B cell (primary cell): Measurements from ENCODE around the gene PACSIN1. TPM values are rescaled to one million over a fixed set of nuclear protein-coding genes. Genes with fewer than 3 reads are reported as not detected.

Experiments used
- ATAC-seq: fragments of 200-7000 bp; cut with Tn5 transposase; one replicate; pipeline ENCODE4 v1.10.0; 2021; ENCODE audit warnings: low read depth, mild to moderate bottlenecking, moderate number of reproducible peaks, moderate library complexity
- CTCF ChIA-PET: fragments of 350-600 bp; sonication (Branson Sonifier 250); formaldehyde crosslinking; loops from one replicate; lab custom pipeline; 2021; ENCODE audit warnings: antibody characterized with exemption, inconsistent platforms; lab: Charles Lee
- POLR2A ChIA-PET: fragments of 350-600 bp; sonication (Branson Sonifier 250); formaldehyde crosslinking; loops from one replicate; lab custom pipeline; 2021; ENCODE audit warnings: antibody characterized with exemption; lab: Charles Lee
- DNase-seq: peaks from one replicate; pipeline ENCODE4 v3.0.0; 2013
- H2AFZ ChIP-seq: 2 replicates; pipeline ENCODE4 v1.6.1; 2012; ENCODE audit warnings: mild to moderate bottlenecking, low read depth, low read length; ENCODE audit not compliant: insufficient read depth, poor library complexity, severe bottlenecking
- H3K27ac ChIP-seq, 2 donors: 1 replicate in 1 of 2; 2 replicates in 1 of 2; pipeline ENCODE4 v1.5.1; 2012 to 2013; ENCODE audit warnings: low read length in 2 of 2, mild to moderate bottlenecking in 2 of 2, moderate library complexity in 1 of 2
- H3K27me3 ChIP-seq, 4 experiments: fragments of 200-600 bp in 1 of 4; sonication (generic) in 1 of 4; replicated peaks in 1 of 4; 1 replicate in 2 of 4; 2 replicates in 2 of 4; pipeline versions ENCODE4 v1.6.1 to v1.7.0; 2013 to 2016; ENCODE audit warnings: low read length in 3 of 4, mild to moderate bottlenecking in 2 of 4, mixed read lengths in 1 of 4, moderate library complexity in 1 of 4; ENCODE audit not compliant: insufficient read depth in 4 of 4, control insufficient read depth in 3 of 4; ENCODE audit errors: control extremely low read depth in 1 of 4
- H3K36me3 ChIP-seq, 2 experiments: replicated peaks in 1 of 2; 1 replicate in 1 of 2; 2 replicates in 1 of 2; pipeline versions ENCODE4 v1.6.1 to v1.7.1; 2013; ENCODE audit warnings: low read length in 1 of 2; ENCODE audit not compliant: insufficient read depth in 2 of 2, control insufficient read depth in 1 of 2; ENCODE audit errors: control extremely low read depth in 1 of 2, extremely low read depth in 1 of 2
- H3K4me1 ChIP-seq, 2 donors: fragments of 200-600 bp in 1 of 2; sonication (generic) in 1 of 2; 1 replicate in 1 of 2; 2 replicates in 1 of 2; pipeline versions ENCODE4 v1.5.1 to v1.6.1; 2013 to 2017; ENCODE audit warnings: low read length in 2 of 2; ENCODE audit not compliant: control insufficient read depth in 2 of 2, insufficient read depth in 2 of 2
- H3K4me2 ChIP-seq: replicated peaks from 2 replicates; pipeline ENCODE3; 2012; ENCODE audit warnings: mild to moderate bottlenecking, low read depth, low read length; ENCODE audit not compliant: poor library complexity, severe bottlenecking
- H3K4me3 ChIP-seq, 5 experiments: fragments of 200-600 bp in 1 of 5; sonication (generic) in 1 of 5; 1 replicate in 3 of 5; 2 replicates in 2 of 5; pipeline versions ENCODE4 v1.5.1 to v1.7.0; 2011 to 2016; ENCODE audit warnings: low read length in 4 of 5, mild to moderate bottlenecking in 4 of 5, low read depth in 2 of 5, control low read depth in 1 of 5, moderate library complexity in 1 of 5; ENCODE audit not compliant: insufficient read depth in 1 of 5; ENCODE audit errors: control extremely low read depth in 1 of 5, extremely low read depth in 1 of 5
- H3K79me2 ChIP-seq: fragments of 200-600 bp; sonication (generic); one replicate; pipeline ENCODE4 v1.6.0; 2016; ENCODE audit warnings: low read length; ENCODE audit not compliant: control insufficient read depth, insufficient read depth
- H3K9ac ChIP-seq: fragments of 200-600 bp; sonication (generic); 2 replicates; pipeline ENCODE4 v1.6.1; 2017; ENCODE audit warnings: mild to moderate bottlenecking, low read length, moderate library complexity
- H3K9me3 ChIP-seq, 3 donors: one replicate each; pipeline versions ENCODE4 v1.6.1 to v1.7.1; 2013; ENCODE audit warnings: low read length in 2 of 3; ENCODE audit not compliant: control insufficient read depth in 2 of 3, insufficient read depth in 1 of 3; ENCODE audit errors: control extremely low read depth in 1 of 3
- H4K20me1 ChIP-seq: 2 replicates; pipeline ENCODE4 v1.6.0; 2012; ENCODE audit warnings: mild to moderate bottlenecking, low read length; ENCODE audit not compliant: insufficient read depth, control insufficient read depth, poor library complexity, severe bottlenecking
- H3K27ac Mint-ChIP-seq: one replicate; pipeline ENCODE4 v1.8.0; 2021; ENCODE audit warnings: mixed read lengths
- H3K27me3 Mint-ChIP-seq: one replicate; pipeline ENCODE4 v1.8.0; 2021; ENCODE audit warnings: mixed read lengths
- H3K4me1 Mint-ChIP-seq: one replicate; pipeline ENCODE4 v1.8.0; 2021; ENCODE audit warnings: mixed read lengths
- H3K4me3 Mint-ChIP-seq: one replicate; pipeline ENCODE4 v1.8.0; 2021; ENCODE audit warnings: mixed read lengths
- H3K9me3 Mint-ChIP-seq: one replicate; pipeline ENCODE4 v1.8.0; 2022; ENCODE audit warnings: mixed read lengths; ENCODE audit not compliant: insufficient read depth
- CTCF ChIP-seq: fragments of 200-600 bp; IDR thresholded peaks from one replicate; pipeline ENCODE4 v1.8.0; 2022; ENCODE audit warnings: antibody characterized with exemption, mild to moderate bottlenecking
- EZH2 ChIP-seq: IDR thresholded peaks from 2 replicates; pipeline ENCODE4 v1.6.1; 2012; ENCODE audit warnings: borderline replicate concordance, low read depth, mild to moderate bottlenecking, moderate library complexity, low read length; ENCODE audit not compliant: insufficient read depth, poor library complexity, severe bottlenecking
- WGBS: methylation state at CpG from one replicate; pipeline ENCODE4 v1.1.5; 2013; ENCODE audit warnings: missing lambda C conversion rate; ENCODE audit not compliant: insufficient coverage; 5-methylcytosine and 5-hydroxymethylcytosine counted together
- intact Hi-C: fragments of 100-400 bp; cut with micrococcal nuclease; formaldehyde crosslinking; loops from one replicate; pipeline ENCODE4 v1.10.0; 2022
- polyA plus RNA-seq: library from polyadenylated mRNA; depleted of rRNA; stranded (reverse); fragments of >200 nt; gene quantifications from 2 replicates; pipeline ENCODE4 v1.2.3, GENCODE V29; 2012
- total RNA-seq, 2 donors: library from RNA; stranded (reverse); fragments of 120-200 nt in 1 of 2; gene quantifications; 1 replicate in 1 of 2; 2 replicates in 1 of 2; pipeline versions ENCODE4 v1.2.3 to v1.2.4, GENCODE V29; 2013 to 2022

Gene PACSIN1
- total and polyA plus RNA-seq, 2 donors (not counting 1 experiment from before 2014, with no cell fraction given), result 0.18 to 0.20 TPM

- H3K4me3 Mint-ChIP-seq, result no peak overlapping the region
- Histone ChIP-seq H3K4me1 (no peaks in the 10 kb centered on the region), H3K9me3 (peaks cover 0 to 13% (median 5%) of the 10 kb centered on the region in 3 donors), H3K4me2 (no peak overlapping the region), H2AFZ (no peak overlapping the region), H4K20me1 (no peaks in the 10 kb centered on the region), H3K4me3 (no peak overlapping the region), H3K79me2 (no peaks in the 10 kb centered on the region), H3K27ac (no peak overlapping the region), H3K27me3 (no peaks in the 10 kb centered on the region), H3K9ac (no peak overlapping the region), H3K36me3 (no peaks in the 10 kb centered on the region)
- intact Hi-C loops, result no loop called here
- peaks cover 8% of the 10 kb centered on the region for H3K9me3 Mint-ChIP-seq
- POLR2A ChIA-PET, result no interaction called here
- peaks cover 3% of the 10 kb centered on the region for H3K27me3 Mint-ChIP-seq
- 100% methylated on average over 5 of the region's 5 CpGs for WGBS
- no peaks in the 10 kb centered on the region for H3K4me1 Mint-ChIP-seq
- CTCF ChIA-PET, result no interaction called here
- TF ChIP-seq EZH2, result no peak
- no peak for TF ChIP-seq CTCF
- no peak overlapping the region for H3K27ac Mint-ChIP-seq
- ATAC-seq (no peak), DNase-seq (no peak)
These were observed 40.8 kb downstream of the PACSIN1 start for GRCh38 chr6:34506718-34507117.

- Histone ChIP-seq H3K9me3 (peaks cover 0 to 6% (median 5%) of the 10 kb centered on the region in 3 donors), H3K36me3 (no peaks in the 10 kb centered on the region), H3K27me3 (no peaks in the 10 kb centered on the region), H3K9ac (no peak overlapping the region), H3K27ac (no peak overlapping the region), H4K20me1 (no peaks in the 10 kb centered on the region), H2AFZ (no peak overlapping the region), H3K4me1 (no peaks in the 10 kb centered on the region), H3K79me2 (no peaks in the 10 kb centered on the region), H3K4me2 (no peak overlapping the region), H3K4me3 (no peak overlapping the region)
- CTCF ChIA-PET, result no interaction called here
- H3K27ac Mint-ChIP-seq, result no peak overlapping the region
- intact Hi-C loops, result no loop called here
- POLR2A ChIA-PET, result no interaction called here
- H3K4me1 Mint-ChIP-seq, result no peaks in the 10 kb centered on the region
- WGBS, result no CpG with 5 or more reads among the region's 3 CpGs
- no peak for ATAC-seq
- H3K4me3 Mint-ChIP-seq, result no peak overlapping the region
- H3K27me3 Mint-ChIP-seq, result peaks cover 3% of the 10 kb centered on the region
- DNase-seq, result no peak
- TF ChIP-seq EZH2, result no peak
- TF ChIP-seq CTCF, result no peak
- peaks cover 8% of the 10 kb centered on the region for H3K9me3 Mint-ChIP-seq
These were observed 42.5 kb downstream of the PACSIN1 start for GRCh38 chr6:34508425-34508824.
